K562 (cell line): ENCODE results near the gene CDC45. TPM values are rescaled to one million over a fixed set of nuclear protein-coding genes. Genes with fewer than 3 reads are reported as not detected.

Experiments used
- CLOCK ChIP-seq: fragments of 250-450 bp; sonication (Bioruptor Pico); IDR thresholded peaks from 2 replicates; pipeline ENCODE4 v1.4.0; 2020; ENCODE audit warnings: mild to moderate bottlenecking, moderate library complexity, borderline replicate concordance
- CREB5 ChIP-seq: fragments of 250-450 bp; sonication (Bioruptor Pico); IDR thresholded peaks from 2 replicates; pipeline ENCODE4 v1.5.0; 2020; ENCODE audit warnings: mild to moderate bottlenecking
- HIVEP1 ChIP-seq: fragments of 250-450 bp; sonication (Bioruptor Pico); IDR thresholded peaks from 2 replicates; pipeline ENCODE4 v1.4.0; 2020; ENCODE audit warnings: mild to moderate bottlenecking
- JUN ChIP-seq, 2 experiments: sonication (generic) in 1 of 2; formaldehyde crosslinking in 1 of 2; IDR thresholded peaks; 2 replicates each; pipeline versions ENCODE4 v1.6.1 to v1.8.0; 2012 to 2022; ENCODE audit warnings: borderline replicate concordance in 2 of 2, mild to moderate bottlenecking in 2 of 2, improper control_type of control experiment in 1 of 2, low read depth in 1 of 2, low read length in 1 of 2, missing genetic modification reagents in 1 of 2
- RBM14 ChIP-seq: fragments of 200-400 bp; formaldehyde crosslinking; IDR thresholded peaks from 2 replicates; pipeline ENCODE4 v1.6.1; 2018; ENCODE audit warnings: low read depth, mild to moderate bottlenecking, low read length, moderate library complexity, borderline replicate concordance; ENCODE audit not compliant: insufficient read depth
- RNF219 ChIP-seq: fragments of 250-450 bp; sonication (Bioruptor Pico); IDR thresholded peaks from 2 replicates; pipeline ENCODE4 v1.5.0; 2022; ENCODE audit warnings: mild to moderate bottlenecking
- SETDB1 ChIP-seq: IDR thresholded peaks from one replicate; pipeline ENCODE4 v1.6.1; 2012; ENCODE audit warnings: low read length, control low read depth, inconsistent platforms
- SOX6 ChIP-seq: fragments of 450-650 bp; IDR thresholded peaks from 2 replicates; pipeline ENCODE4 v1.6.1; 2014; ENCODE audit warnings: mild to moderate bottlenecking
- TEAD4 ChIP-seq, 2 experiments: sonication (generic) in 1 of 2; formaldehyde crosslinking in 1 of 2; IDR thresholded peaks; 2 replicates each; pipeline versions ENCODE4 v1.6.1 to v1.8.0; 2012 to 2022; ENCODE audit warnings: borderline replicate concordance in 1 of 2, inconsistent platforms in 1 of 2, low read length in 1 of 2, mild to moderate bottlenecking in 1 of 2, missing genetic modification reagents in 1 of 2
- ZNF12 ChIP-seq: sonication (generic); formaldehyde crosslinking; IDR thresholded peaks from 2 replicates; pipeline ENCODE4 v1.4.0; 2020; ENCODE audit warnings: mild to moderate bottlenecking, missing genetic modification reagents
- ZNF589 ChIP-seq: fragments of 200-800 bp; sonication (Bioruptor generic); IDR thresholded peaks from 2 replicates; pipeline ENCODE4 v1.6.1; 2016; ENCODE audit warnings: low read depth, missing genetic modification characterization, missing compliant biosample characterization
- ZNF592 ChIP-seq: fragments of 450-650 bp; IDR thresholded peaks from 2 replicates; pipeline ENCODE4 v1.6.1; 2017; ENCODE audit warnings: antibody characterized with exemption, mild to moderate bottlenecking
- ZNF778 ChIP-seq: fragments of 450-650 bp; formaldehyde crosslinking; IDR thresholded peaks from 2 replicates; pipeline ENCODE4 v1.4.0; 2020; ENCODE audit warnings: mild to moderate bottlenecking, moderate library complexity
- polyA plus RNA-seq, 8 experiments: library from polyadenylated mRNA; depleted of rRNA in 4 of 8; stranded (reverse) in 5 of 8; unstranded in 3 of 8; fragments of >200 nt; fragmentation: Nextera tagmentation in 2 of 8; fragmentation: Illumina TruSeq in 1 of 8; extraction: Ambion mirVana in 2 of 8; extraction: Trizol in 1 of 8; gene quantifications; 2 replicates each; pipeline versions ENCODE4 v1.2.1 to v1.2.3, GENCODE V29; 2011 to 2014; ENCODE audit warnings: inconsistent platforms in 1 of 8, missing spikeins in 1 of 8
- total RNA-seq, 7 experiments: library from RNA; depleted of rRNA in 6 of 7; stranded (reverse); fragments of >200 nt in 6 of 7; fragmentation: Illumina TruSeq in 2 of 7; extraction: Trizol in 2 of 7; gene quantifications; 2 replicates each; pipeline versions ENCODE4 v1.2.1 to v1.2.3, GENCODE V29; 2011 to 2021; ENCODE audit warnings: low replicate concordance in 1 of 7

Gene CDC45
- total and polyA plus RNA-seq, 9 of the 15 experiments (the other 6 are each of a cell fraction or from before 2014, with no cell fraction given): 251 to 580 (median 410) TPM

GRCh38 chr22:19526076-19526701, 46.5 kb downstream of the CDC45 start (continued):
- TF ChIP-seq ZNF592: no peak
- no peak for TF ChIP-seq RBM14
- TF ChIP-seq SOX6: no peak
- no peak for TF ChIP-seq CLOCK (CRISPR knock-in tag)
- TF ChIP-seq CREB5 (CRISPR knock-in tag): no peak
- TF ChIP-seq ZNF12: no peak
- no peak for TF ChIP-seq TEAD4 (IDR thresholded peaks at IDR 0.05; ENCODE audit: low read length)
- no peak for TF ChIP-seq TEAD4 (CRISPR knock-in tag; IDR thresholded peaks at IDR 0.05; ENCODE audit: borderline replicate concordance)
- TF ChIP-seq RNF219: no peak
- TF ChIP-seq HIVEP1 (CRISPR knock-in tag): no peak
- no peak for TF ChIP-seq JUN (IDR thresholded peaks at IDR 0.05; ENCODE audit: borderline replicate concordance, low read depth, low read length)
- TF ChIP-seq JUN (CRISPR knock-in tag; IDR thresholded peaks at IDR 0.05; ENCODE audit: borderline replicate concordance): 0 out of 2 replicates have a peak, but pooled peaks have one; percentile 21
- TF ChIP-seq SETDB1: peak; percentile 28
- no peak for TF ChIP-seq ZNF589 (CRISPR knock-in tag)
- TF ChIP-seq ZNF778 (CRISPR knock-in tag): no peak
